WTC11 (cell line): Measurements from ENCODE around the gene G2E3.

Experiments used
- ARID4B ChIP-seq: sonication (generic); formaldehyde crosslinking; IDR thresholded peaks from 2 replicates; pipeline ENCODE4 v1.8.0; 2023; ENCODE audit warnings: missing genetic modification reagents, mild to moderate bottlenecking, borderline replicate concordance
- ATF3 ChIP-seq: sonication (generic); formaldehyde crosslinking; conservative IDR thresholded peaks from 2 replicates; pipeline ENCODE4 v1.8.1; 2022; ENCODE audit warnings: mild to moderate bottlenecking, missing genetic modification reagents
- CREB1 ChIP-seq: sonication (generic); formaldehyde crosslinking; IDR thresholded peaks from 2 replicates; pipeline ENCODE4 v1.8.0; 2023; ENCODE audit warnings: mild to moderate bottlenecking, missing genetic modification reagents
- CTCF ChIP-seq: fragments of 200-600 bp; IDR thresholded peaks from 2 replicates; pipeline ENCODE4 v1.8.0; 2022; ENCODE audit warnings: antibody characterized with exemption
- FOXJ3 ChIP-seq: sonication (generic); formaldehyde crosslinking; IDR thresholded peaks from 2 replicates; pipeline ENCODE4 v1.9.0; 2021; ENCODE audit warnings: missing genetic modification reagents, mild to moderate bottlenecking, borderline replicate concordance
- GABPB1 ChIP-seq: sonication (generic); formaldehyde crosslinking; IDR thresholded peaks from 2 replicates; pipeline ENCODE4 v1.8.1; 2023; ENCODE audit warnings: mild to moderate bottlenecking, missing genetic modification reagents
- JUN ChIP-seq: sonication (generic); formaldehyde crosslinking; IDR thresholded peaks from 2 replicates; pipeline ENCODE4 v1.8.0; 2023; ENCODE audit warnings: mild to moderate bottlenecking, missing genetic modification reagents
- NR1H2 ChIP-seq: sonication (generic); formaldehyde crosslinking; IDR thresholded peaks from 2 replicates; pipeline ENCODE4 v1.9.0; 2021; ENCODE audit warnings: mild to moderate bottlenecking, moderate library complexity, missing genetic modification reagents
- SMAD3 ChIP-seq: sonication (generic); formaldehyde crosslinking; IDR thresholded peaks from 2 replicates; pipeline ENCODE4 v1.8.0; 2022; ENCODE audit warnings: missing genetic modification reagents, mild to moderate bottlenecking, borderline replicate concordance
- SP1 ChIP-seq: sonication (generic); formaldehyde crosslinking; conservative IDR thresholded peaks from 2 replicates; pipeline ENCODE4 v1.8.1; 2022; ENCODE audit warnings: missing genetic modification reagents
- STAT6 ChIP-seq: sonication (generic); formaldehyde crosslinking; conservative IDR thresholded peaks from 2 replicates; pipeline ENCODE4 v1.8.1; 2023; ENCODE audit warnings: mild to moderate bottlenecking, low read depth, missing genetic modification reagents, moderate library complexity
- TEAD1 ChIP-seq: sonication (generic); formaldehyde crosslinking; IDR thresholded peaks from 2 replicates; pipeline ENCODE4 v1.8.0; 2022; ENCODE audit warnings: mild to moderate bottlenecking, missing genetic modification reagents
- TEAD4 ChIP-seq: sonication (generic); formaldehyde crosslinking; IDR thresholded peaks from 2 replicates; pipeline ENCODE4 v1.8.0; 2022; ENCODE audit warnings: mild to moderate bottlenecking, missing genetic modification reagents
- USF1 ChIP-seq: sonication (generic); formaldehyde crosslinking; IDR thresholded peaks from 2 replicates; pipeline ENCODE4 v1.8.0; 2022; ENCODE audit warnings: mild to moderate bottlenecking, missing genetic modification reagents

- no peak for TF ChIP-seq CTCF
- no peak for TF ChIP-seq CREB1 (CRISPR knock-in tag)
- TF ChIP-seq TEAD1 (CRISPR knock-in tag) = no peak
- no peak for TF ChIP-seq ARID4B
- no peak for TF ChIP-seq SP1
- TF ChIP-seq JUN (CRISPR knock-in tag) = no peak
- no peak for TF ChIP-seq SMAD3 (CRISPR knock-in tag)
- no peak for TF ChIP-seq STAT6
- no peak for TF ChIP-seq NR1H2 (CRISPR knock-in tag)
- no peak for TF ChIP-seq TEAD4 (CRISPR knock-in tag)
- TF ChIP-seq ATF3 (CRISPR knock-in tag) = no peak
- TF ChIP-seq GABPB1 (CRISPR knock-in tag) = no peak
- no peak for TF ChIP-seq USF1
- no peak for TF ChIP-seq FOXJ3
Observed at GRCh38 chr14:30527196-30527595, 31.8 kb upstream of the G2E3 start.
